ENCODE results near the gene KCNJ11.

The KCNJ11 gene

GRCh38 chr11:17403980-17404759 lies 15.7 kb upstream of the KCNJ11 start:
- TF ChIP-seq ZFX (IDR thresholded peaks at IDR 0.05) = no peak
- no peak for TF ChIP-seq CTCF (conservative IDR thresholded peaks at IDR 0.05)
- H3K27ac ChIP-seq = peak overlapping the region; percentile 83

GRCh38 chr11:17402486-17402885 lies 14.0 kb upstream of the KCNJ11 start:
- no peak overlapping the region for H3K27ac ChIP-seq
- TF ChIP-seq ZFX (IDR thresholded peaks at IDR 0.05) = no peak
- no peak for TF ChIP-seq CTCF (conservative IDR thresholded peaks at IDR 0.05)

- TF ChIP-seq CTCF (conservative IDR thresholded peaks at IDR 0.05) (no peak), ZFX (IDR thresholded peaks at IDR 0.05) (no peak)
- H3K27ac ChIP-seq = no peak overlapping the region
Observed at GRCh38 chr11:17401841-17402240, 13.4 kb upstream of the KCNJ11 start.

- TF ChIP-seq CTCF (conservative IDR thresholded peaks at IDR 0.05) (no peak), ZFX (IDR thresholded peaks at IDR 0.05) (no peak)
- H3K27ac ChIP-seq = no peak overlapping the region
Observed at GRCh38 chr11:17401316-17401715, 12.9 kb upstream of the KCNJ11 start.

GRCh38 chr11:17400048-17400775 lies 11.8 kb upstream of the KCNJ11 start:
- no peak overlapping the region for H3K27ac ChIP-seq
- TF ChIP-seq CTCF (conservative IDR thresholded peaks at IDR 0.05) = no peak
- no peak for TF ChIP-seq ZFX (IDR thresholded peaks at IDR 0.05)

- no peak overlapping the region for H3K27ac ChIP-seq
- TF ChIP-seq ZFX (IDR thresholded peaks at IDR 0.05) (no peak), CTCF (conservative IDR thresholded peaks at IDR 0.05) (no peak)
Observed at GRCh38 chr11:17399236-17399635, 10.8 kb upstream of the KCNJ11 start.

- no peak overlapping the region for H3K27ac ChIP-seq
- no peak for TF ChIP-seq CTCF (conservative IDR thresholded peaks at IDR 0.05)
- no peak for TF ChIP-seq ZFX (IDR thresholded peaks at IDR 0.05)
Observed at GRCh38 chr11:17397311-17398002, 9.0 kb upstream of the KCNJ11 start.

Data from C4-2B (cell line).